Neural crest cell (in vitro differentiated cells): Measurements from ENCODE around the gene COQ7. TPM values are rescaled to one million over a fixed set of nuclear protein-coding genes. Genes with fewer than 3 reads are reported as not detected.

ENCODE experiments used
- DNase-seq: peaks from one replicate; pipeline ENCODE4 v3.0.0; 2021; ENCODE audit warnings: low read depth, mixed read lengths, low spot score
- H3K27ac Mint-ChIP-seq: one replicate; pipeline ENCODE4 v1.8.0; 2021; ENCODE audit warnings: mild to moderate bottlenecking, mixed read lengths; ENCODE audit not compliant: unreplicated experiment
- H3K27me3 Mint-ChIP-seq: 2 replicates; pipeline ENCODE4 v1.8.0; 2021; ENCODE audit warnings: low read depth, mild to moderate bottlenecking, mixed read lengths
- H3K36me3 Mint-ChIP-seq: 2 replicates; pipeline ENCODE4 v1.8.0; 2021; ENCODE audit warnings: low read depth, mild to moderate bottlenecking, mixed read lengths
- H3K4me1 Mint-ChIP-seq: 2 replicates; pipeline ENCODE4 v1.8.0; 2021; ENCODE audit warnings: mixed read lengths
- H3K4me3 Mint-ChIP-seq: one replicate; pipeline ENCODE4 v1.8.0; 2021; ENCODE audit warnings: mild to moderate bottlenecking, mixed read lengths
- H3K9me3 Mint-ChIP-seq: 2 replicates; pipeline ENCODE4 v1.8.0; 2021; ENCODE audit warnings: mixed read lengths
- CTCF ChIP-seq: fragments of 200-600 bp; sonication (generic); conservative IDR thresholded peaks from 2 replicates; pipeline ENCODE4 v1.5.0; 2021; ENCODE audit warnings: antibody characterized with exemption, mild to moderate bottlenecking
- total RNA-seq: library from RNA; stranded (reverse); gene quantifications from 2 replicates; pipeline ENCODE4 v1.2.1, GENCODE V29; 2021

Gene COQ7
- total RNA-seq, 1 donor from 2014 or later: 25.6 TPM

GRCh38 chr16:19114359-19115147, 47.1 kb downstream of the COQ7 start:
- no peaks in the 10 kb centered on the region for H3K27me3 Mint-ChIP-seq
- TF ChIP-seq CTCF: no peak
- peaks cover 3% of the 10 kb centered on the region for H3K36me3 Mint-ChIP-seq
- H3K4me1 Mint-ChIP-seq: peaks cover 33% of the 10 kb centered on the region
- H3K27ac Mint-ChIP-seq: no peak overlapping the region
- no peaks in the 10 kb centered on the region for H3K9me3 Mint-ChIP-seq
- DNase-seq: peak; percentile 41
- peak overlapping the region; percentile 82 for H3K4me3 Mint-ChIP-seq

GRCh38 chr16:19115148-19116021, 48.0 kb downstream of the COQ7 start:
- DNase-seq: no peak
- H3K9me3 Mint-ChIP-seq: no peaks in the 10 kb centered on the region
- no peaks in the 10 kb centered on the region for H3K27me3 Mint-ChIP-seq

GRCh38 chr16:19116711-19117449, 49.5 kb downstream of the COQ7 start:
- H3K27me3 Mint-ChIP-seq: no peaks in the 10 kb centered on the region
- H3K27ac Mint-ChIP-seq: no peak overlapping the region
- no peak for TF ChIP-seq CTCF
- H3K9me3 Mint-ChIP-seq: no peaks in the 10 kb centered on the region
- peaks cover 3% of the 10 kb centered on the region for H3K36me3 Mint-ChIP-seq
- H3K4me3 Mint-ChIP-seq: peak overlapping the region; percentile 75
- H3K4me1 Mint-ChIP-seq: peaks cover 33% of the 10 kb centered on the region
- no peak for DNase-seq

More at GRCh38 chr16:19115148-19116021, 48.0 kb downstream of the COQ7 start:
- Mint-ChIP-seq H3K4me1 (peaks cover 33% of the 10 kb centered on the region), H3K36me3 (peaks cover 3% of the 10 kb centered on the region), H3K27ac (no peak overlapping the region), H3K4me3 (peak overlapping the region; percentile 79)
- TF ChIP-seq CTCF: no peak

GRCh38 chr16:19118938-19119431, 51.6 kb downstream of the COQ7 start:
- Mint-ChIP-seq H3K27ac (peak overlapping the region; percentile 76), H3K4me3 (no peak overlapping the region), H3K36me3 (peaks cover 9% of the 10 kb centered on the region), H3K9me3 (no peaks in the 10 kb centered on the region), H3K4me1 (peaks cover 29% of the 10 kb centered on the region), H3K27me3 (no peaks in the 10 kb centered on the region)
- TF ChIP-seq CTCF: no peak
- DNase-seq: no peak

- Mint-ChIP-seq H3K9me3 (no peaks in the 10 kb centered on the region), H3K4me3 (no peak overlapping the region), H3K36me3 (peaks cover 9% of the 10 kb centered on the region), H3K27me3 (no peaks in the 10 kb centered on the region), H3K27ac (no peak overlapping the region), H3K4me1 (peaks cover 29% of the 10 kb centered on the region)
- no peak for TF ChIP-seq CTCF
- DNase-seq: no peak
Observed at GRCh38 chr16:19119564-19119963, 52.1 kb downstream of the COQ7 start.
